K562 (cell line): ENCODE measurements around the gene SNRNP40. TPM values are rescaled to one million over a fixed set of nuclear protein-coding genes. Genes with fewer than 3 reads are reported as not detected.
A peak's percentile ranks its signal among the peaks of the same experiment; 100 is the strongest.

ENCODE experiments used
- ATAC-seq: fragments of 200-7000 bp; cut with Tn5 transposase; 3 replicates; pipeline ENCODE4 v1.9.1; 2020; ENCODE audit warnings: moderate library complexity
- BruUV-seq: library from RNA; stranded (reverse); fragments of 400-500 nt; replicated peaks from 2 replicates; lab custom pipeline; 2021; lab: Mats Ljungman, UMichigan
- CTCF ChIA-PET: fragments of 300-600 bp; formaldehyde crosslinking; extraction: SDS; loops from one replicate; lab custom pipeline; 2021; ENCODE audit warnings: low intra/inter-chr PET ratio; lab: Yijun Ruan, JAX
- POLR2A ChIA-PET: fragments of 300-600, 350-650 bp; sonication (Branson Sonifier 250); formaldehyde crosslinking; extraction: SDS; loops from one replicate; lab custom pipeline; 2021; ENCODE audit warnings: antibody characterized with exemption, inconsistent platforms; lab: Yijun Ruan, JAX
- DNase-seq, 4 experiments: peaks; one replicate each; pipeline versions ENCODE4 v3.0.0 to v3.0.0-alpha.2; 2011 to 2018; ENCODE audit warnings: low spot score in 3 of 4, mixed read lengths in 3 of 4; ENCODE audit errors: extremely low read depth in 1 of 4
- FAIRE-seq: peaks from 2 replicates; lab custom pipeline; 2011; peaks lifted over from hg19 to GRCh38; lab: Jason Lieb, UNC
- H2AFZ ChIP-seq: 2 replicates; pipeline ENCODE4 v1.6.0; 2011; ENCODE audit warnings: low read depth, low read length, control low read depth, inconsistent platforms
- H3K27ac ChIP-seq: fragments of 200-600 bp; 3 replicates; pipeline ENCODE4 v1.8.0; 2011; ENCODE audit warnings: low read depth, mild to moderate bottlenecking, control low read depth, inconsistent platforms, low read length, moderate library complexity, mixed read lengths; ENCODE audit errors: extremely low read depth
- H3K27me3 ChIP-seq, 2 experiments: fragments of 300-600 bp in 1 of 2; 2 replicates in 1 of 2; 3 replicates in 1 of 2; pipeline versions ENCODE4 v1.6.0 to v1.8.0; 2011; ENCODE audit warnings: inconsistent platforms in 2 of 2, low read length in 2 of 2, mild to moderate bottlenecking in 1 of 2, mixed read lengths in 1 of 2, moderate library complexity in 1 of 2; ENCODE audit not compliant: control insufficient read depth in 2 of 2, insufficient read depth in 2 of 2
- H3K36me3 ChIP-seq: fragments of 300-600 bp; 3 replicates; pipeline ENCODE4 v1.8.0; 2011; ENCODE audit warnings: mild to moderate bottlenecking, low read length, inconsistent platforms; ENCODE audit not compliant: control insufficient read depth, insufficient read depth
- H3K4me1 ChIP-seq, 2 experiments: fragments of 200-600 bp in 1 of 2; replicated peaks in 1 of 2; 2 replicates in 1 of 2; 3 replicates in 1 of 2; pipeline versions ENCODE4 v1.5.1 to v1.8.0; 2011; ENCODE audit warnings: inconsistent platforms in 2 of 2, low read length in 2 of 2, mild to moderate bottlenecking in 1 of 2, mixed read lengths in 1 of 2, moderate library complexity in 1 of 2; ENCODE audit not compliant: control insufficient read depth in 2 of 2, insufficient read depth in 2 of 2
- H3K4me2 ChIP-seq: 2 replicates; pipeline ENCODE4 v1.6.1; 2011; ENCODE audit warnings: low read length, control low read depth, inconsistent platforms, mixed read lengths; ENCODE audit not compliant: insufficient read depth
- H3K4me3 ChIP-seq: fragments of 200-600 bp; sonication (generic), shearing (Covaris generic); 2 replicates; pipeline ENCODE4 v1.5.1; 2016; ENCODE audit warnings: control low read depth, inconsistent platforms
- H3K79me2 ChIP-seq: fragments of 200-600 bp; 3 replicates; pipeline ENCODE4 v1.8.0; 2011; ENCODE audit warnings: low read length, inconsistent platforms; ENCODE audit not compliant: control insufficient read depth, insufficient read depth
- H3K9ac ChIP-seq, 2 experiments: 2 replicates each; pipeline versions ENCODE4 v1.6.0 to v1.6.1; 2011; ENCODE audit warnings: low read depth in 2 of 2, low read length in 2 of 2, control low read depth in 1 of 2, inconsistent platforms in 1 of 2, mild to moderate bottlenecking in 1 of 2, mixed read lengths in 1 of 2; ENCODE audit not compliant: insufficient read depth in 1 of 2
- H3K9me1 ChIP-seq: one replicate; pipeline ENCODE4 v1.6.0; 2011; ENCODE audit warnings: inconsistent platforms, mild to moderate bottlenecking, low read length, moderate library complexity; ENCODE audit not compliant: control insufficient read depth, insufficient read depth
- H3K9me3 ChIP-seq: replicated peaks from 2 replicates; pipeline ENCODE4 v1.5.1; 2011; ENCODE audit warnings: low read depth, low read length, inconsistent platforms; ENCODE audit not compliant: control insufficient read depth, insufficient read depth
- H4K20me1 ChIP-seq: replicated peaks from 2 replicates; pipeline ENCODE4 v1.6.1; 2011; ENCODE audit warnings: low read length, inconsistent platforms, mixed read lengths; ENCODE audit not compliant: control insufficient read depth, insufficient read depth
- CEBPG ChIP-seq, 3 experiments: fragments of 200-800 bp in 1 of 3; sonication (Bioruptor generic) in 1 of 3; sonication (generic) in 1 of 3; formaldehyde crosslinking in 1 of 3; IDR thresholded peaks in 2 of 3; conservative IDR thresholded peaks in 1 of 3; 2 replicates each; pipeline versions ENCODE4 v1.6.1 to v1.8.0; 2016 to 2022; ENCODE audit warnings: missing compliant biosample characterization in 2 of 3, missing genetic modification characterization in 2 of 3, mild to moderate bottlenecking in 1 of 3, missing genetic modification reagents in 1 of 3
- KLF6 ChIP-seq: fragments of 250-450 bp; sonication (Bioruptor Pico); IDR thresholded peaks from 2 replicates; pipeline ENCODE4 v1.4.0; 2020; ENCODE audit warnings: mild to moderate bottlenecking, moderate library complexity, borderline replicate concordance
- MEIS2 ChIP-seq: fragments of 450-650 bp; IDR thresholded peaks from 2 replicates; pipeline ENCODE4 v1.6.1; 2014; ENCODE audit warnings: mild to moderate bottlenecking; ENCODE audit not compliant: partially characterized antibody
- PBX2 ChIP-seq, 2 experiments: IDR thresholded peaks in 1 of 2; conservative IDR thresholded peaks in 1 of 2; 2 replicates each; pipeline ENCODE4 v1.6.1; 2016; ENCODE audit warnings: low read depth in 2 of 2, mild to moderate bottlenecking in 1 of 2, missing compliant biosample characterization in 1 of 2, missing genetic modification characterization in 1 of 2, moderate library complexity in 1 of 2
- PKNOX1 ChIP-seq: fragments of 450-650 bp; IDR thresholded peaks from 2 replicates; pipeline ENCODE4 v1.6.1; 2016
- YBX1 ChIP-seq: fragments of 450-650 bp; IDR thresholded peaks from 2 replicates; pipeline ENCODE4 v1.7.1; 2016; ENCODE audit warnings: mild to moderate bottlenecking
- ZFPM2 ChIP-seq: fragments of 250-450 bp; sonication (Bioruptor Pico); IDR thresholded peaks from 2 replicates; pipeline ENCODE4 v1.5.1; 2022; ENCODE audit warnings: mild to moderate bottlenecking
- WGBS: fragments of 100-300 bp; shearing (Covaris generic); methylation state at CpG from one replicate; pipeline ENCODE4 v1.1.6; 2016; ENCODE audit warnings: low coverage, mixed read lengths; ENCODE audit not compliant: insufficient coverage; ENCODE audit errors: missing lambda C conversion rate; 5-methylcytosine and 5-hydroxymethylcytosine counted together
- in situ Hi-C: fragments of 300-500 bp; cut with MboI; formaldehyde crosslinking; loops from 4 replicates; pipeline ENCODE4 v1.15.0; 2018; ENCODE audit warnings: inconsistent platforms, mixed read lengths
- intact Hi-C: fragments of 100-400 bp; cut with micrococcal nuclease; formaldehyde crosslinking; loops from 2 replicates; pipeline ENCODE4 v1.14.2; 2022
- polyA plus RNA-seq, 8 experiments: library from polyadenylated mRNA; depleted of rRNA in 4 of 8; stranded (reverse) in 5 of 8; unstranded in 3 of 8; fragments of >200 nt; fragmentation: Nextera tagmentation in 2 of 8; fragmentation: Illumina TruSeq in 1 of 8; extraction: Ambion mirVana in 2 of 8; extraction: Trizol in 1 of 8; gene quantifications; 2 replicates each; pipeline versions ENCODE4 v1.2.1 to v1.2.3, GENCODE V29; 2011 to 2014; ENCODE audit warnings: inconsistent platforms in 1 of 8, missing spikeins in 1 of 8
- total RNA-seq, 7 experiments: library from RNA; depleted of rRNA in 6 of 7; stranded (reverse); fragments of >200 nt in 6 of 7; fragmentation: Illumina TruSeq in 2 of 7; extraction: Trizol in 2 of 7; gene quantifications; 2 replicates each; pipeline versions ENCODE4 v1.2.1 to v1.2.3, GENCODE V29; 2011 to 2021; ENCODE audit warnings: low replicate concordance in 1 of 7

The SNRNP40 gene
- total and polyA plus RNA-seq, 9 of the 15 experiments (the other 6 are each of a cell fraction or from before 2014, with no cell fraction given): 48.7 to 278 (median 163) TPM

GRCh38 chr1:31327381-31327780 lies 30.8 kb upstream of the SNRNP40 start:
- FAIRE-seq (no peak), DNase-seq (no peak), ATAC-seq (0 out of 3 replicates have a peak, but pooled peaks have one; percentile 37)
- Histone ChIP-seq H3K36me3 (no peaks in the 10 kb centered on the region), H3K4me1 (peaks cover 0 to 10% of the 10 kb centered on the region in 2 experiments; a peak in 2 of 5 replicates), H3K9me1 (no peaks in the 10 kb centered on the region), H4K20me1 (no peaks in the 10 kb centered on the region), H3K27ac (no peak overlapping the region), H3K27me3 (no peaks in the 10 kb centered on the region), H3K4me2 (no peak overlapping the region), H3K9ac (no peak overlapping the region), H2AFZ (no peak overlapping the region), H3K4me3 (no peak overlapping the region), H3K79me2 (no peaks in the 10 kb centered on the region), H3K9me3 (no peaks in the 10 kb centered on the region)
- ChIA-PET CTCF (no interaction called here), POLR2A (interaction anchor here (1.2 to 1.9 kb wide), 5 partner anchors 9 to 31 kb away, joined by 4 to 8 read pairs (median 6); partner anchors contain the start of genes SNRNP40 and ZCCHC17)
- intact Hi-C loops: no loop called here
- BruUV-seq: no TSS peak
- WGBS: 77% methylated on average over 3 of the region's 3 CpGs
- in situ Hi-C loops: no loop called here
- no peak for TF ChIP-seq ZFPM2
- TF ChIP-seq YBX1: no peak
- TF ChIP-seq CEBPG (CRISPR knock-in tag; IDR thresholded peaks at IDR 0.05): 0 out of 2 replicates have a peak, but pooled peaks have one; percentile 15
- TF ChIP-seq CEBPG (tag; conservative IDR thresholded peaks at IDR 0.05 in 1 of 2, IDR thresholded peaks at IDR 0.05 in 1 of 2): peak; percentile 50 to 77

GRCh38 chr1:31326461-31326860 lies 29.9 kb upstream of the SNRNP40 start:
- Histone ChIP-seq H3K4me1 (peaks cover 0 to 10% of the 10 kb centered on the region in 2 experiments; a peak in 2 of 5 replicates), H3K9me1 (no peaks in the 10 kb centered on the region), H3K9me3 (no peaks in the 10 kb centered on the region), H2AFZ (no peak overlapping the region), H3K79me2 (no peaks in the 10 kb centered on the region), H3K4me2 (no peak overlapping the region), H3K36me3 (no peaks in the 10 kb centered on the region; the same call in 2 of the 3 replicates), H3K4me3 (no peak overlapping the region), H3K9ac (no peak overlapping the region), H3K27ac (no peak overlapping the region), H4K20me1 (no peaks in the 10 kb centered on the region), H3K27me3 (no peaks in the 10 kb centered on the region)
- FAIRE-seq (no peak), ATAC-seq (no peak), DNase-seq (no peak)
- intact Hi-C loops (no loop called here), in situ Hi-C loops (no loop called here)
- BruUV-seq: no TSS peak
- ChIA-PET POLR2A (interaction anchor here (1.2 to 1.8 kb wide), 4 partner anchors 11 to 30 kb away, joined by 3 to 8 read pairs (median 5); partner anchors contain the start of genes SNRNP40 and ZCCHC17), CTCF (no interaction called here)
- WGBS: 87% methylated on average over 1 of the region's 1 CpG
- TF ChIP-seq PKNOX1 (peak; percentile 69), KLF6 (CRISPR knock-in tag) (no peak), MEIS2 (peak; percentile 50), PBX2 (CRISPR knock-in tag; IDR thresholded peaks at IDR 0.05; ENCODE audit: low read depth) (no peak), PBX2 (tag; conservative IDR thresholded peaks at IDR 0.05; ENCODE audit: low read depth) (peak; percentile 57)
